GM21576 (cell line): ENCODE results near the gene GPR32.
"Not testable (repeated sequence)": the region's sequence is repeated elsewhere in the genome, so short reads cannot be mapped to it uniquely, and the experiment has no call there.

ENCODE experiments used
- ATAC-seq: cut with Tn5 transposase; IDR thresholded peaks from one replicate; pipeline ENCODE4 v1.9.1; 2021; ENCODE audit warnings: mild to moderate bottlenecking, moderate library complexity; ENCODE audit not compliant: unreplicated experiment

The GPR32 gene

GRCh38 chr19:50797781-50798658 lies 27.8 kb downstream of the GPR32 start:
- no peak for ATAC-seq

GRCh38 chr19:50798659-50799546 lies 28.6 kb downstream of the GPR32 start:
- ATAC-seq = no peak

GRCh38 chr19:50799547-50799851 lies 29.2 kb downstream of the GPR32 start:
- ATAC-seq = no peak

- ATAC-seq = no peak
Measured at GRCh38 chr19:50801107-50801506, 30.8 kb downstream of the GPR32 start.

- no peak for ATAC-seq
Measured at GRCh38 chr19:50803633-50804419, 33.6 kb downstream of the GPR32 start.

- peak; percentile 87 for ATAC-seq
Measured at GRCh38 chr19:50804420-50805272, 34.4 kb downstream of the GPR32 start.

- ATAC-seq = no peak
Measured at GRCh38 chr19:50808856-50809255, 38.6 kb downstream of the GPR32 start.

- not testable (repeated sequence) for ATAC-seq
Measured at GRCh38 chr19:50811622-50812238, 41.5 kb downstream of the GPR32 start.

- no peak for ATAC-seq
Measured at GRCh38 chr19:50812474-50812873, 42.2 kb downstream of the GPR32 start.

- ATAC-seq = no peak
Measured at GRCh38 chr19:50814883-50815282, 44.6 kb downstream of the GPR32 start.

- ATAC-seq = no peak
Measured at GRCh38 chr19:50815439-50815838, 45.2 kb downstream of the GPR32 start.

GRCh38 chr19:50817941-50818858 lies 47.9 kb downstream of the GPR32 start:
- ATAC-seq = peak; percentile 56

GRCh38 chr19:50818859-50819472 lies 48.7 kb downstream of the GPR32 start:
- no peak for ATAC-seq

- no peak for ATAC-seq
Measured at GRCh38 chr19:50819636-50820035, 49.4 kb downstream of the GPR32 start.

- ATAC-seq = no peak
Measured at GRCh38 chr19:50820086-50820485, 49.8 kb downstream of the GPR32 start.

- ATAC-seq = no peak
Measured at GRCh38 chr19:50820549-50821247, 50.4 kb downstream of the GPR32 start.

- ATAC-seq = no peak
Measured at GRCh38 chr19:50821248-50821612, 51.0 kb downstream of the GPR32 start.
